Esophagus squamous epithelium (tissue), 5 donors: ENCODE measurements around the gene SLC43A2. TPM values are rescaled to one million over a fixed set of nuclear protein-coding genes. Genes with fewer than 3 reads are reported as not detected.

Source experiments
- DNase-seq: peaks from one replicate; lab custom pipeline; 2025; lab: John Stamatoyannopoulos, UW
- H3K27ac ChIP-seq, 4 donors: fragments of 200-600 bp; sonication (generic); one replicate each; pipeline ENCODE4 v1.5.1; 2016 to 2019; ENCODE audit warnings: mild to moderate bottlenecking in 1 of 4
- H3K27me3 ChIP-seq, 4 donors: fragments of 200-600 bp; sonication (generic); 1 replicate in 3 of 4; 2 replicates in 1 of 4; pipeline versions ENCODE4 v1.5.1 to v1.6.0; 2017 to 2021; ENCODE audit warnings: antibody characterized with exemption in 1 of 4
- H3K36me3 ChIP-seq, 3 donors: fragments of 200-600 bp; sonication (generic); one replicate each; pipeline ENCODE4 v1.5.1; 2016 to 2019
- H3K4me1 ChIP-seq, 3 donors: fragments of 200-600 bp; sonication (generic); one replicate each; pipeline ENCODE4 v1.5.1; 2017 to 2019
- H3K4me3 ChIP-seq, 4 donors: fragments of 200-600 bp; sonication (generic); 1 replicate in 3 of 4; 2 replicates in 1 of 4; pipeline ENCODE4 v1.5.1; 2016 to 2019; ENCODE audit warnings: mild to moderate bottlenecking in 2 of 4, moderate library complexity in 1 of 4
- H3K9me3 ChIP-seq, 3 donors: fragments of 200-600 bp; sonication (generic); one replicate each; pipeline ENCODE4 v1.5.1; 2016 to 2019
- CTCF ChIP-seq, 6 experiments: fragments of 450-650 bp in 4 of 6; fragments of 200-600 bp in 2 of 6; sonication (generic) in 2 of 6; IDR thresholded peaks; one replicate each; pipeline ENCODE4 v1.5.1; 2016 to 2019; ENCODE audit warnings: antibody characterized with exemption in 6 of 6, mild to moderate bottlenecking in 4 of 6, moderate library complexity in 4 of 6
- POLR2A ChIP-seq, 4 donors: fragments of 450-650 bp; IDR thresholded peaks; one replicate each; pipeline ENCODE4 v1.6.1; 2017; ENCODE audit warnings: antibody characterized with exemption in 4 of 4, mild to moderate bottlenecking in 4 of 4, moderate library complexity in 3 of 4
- WGBS, 2 donors: methylation state at CpG; one replicate each; pipeline ENCODE4 v1.1.5; 2018; 5-methylcytosine and 5-hydroxymethylcytosine counted together
- intact Hi-C: fragments of 100-400 bp; cut with DNase I; formaldehyde crosslinking; loops from one replicate; pipeline ENCODE4 v1.15.0; 2022
- total RNA-seq, 4 donors: library from RNA; depleted of rRNA; stranded (reverse); fragments of >200 nt; gene quantifications; one replicate each; pipeline ENCODE4 v1.1.0, GENCODE V29; 2016
- donor health status: DM: yes; HTN: yes; CAD: no.

The SLC43A2 gene
- total RNA-seq, 4 donors from 2014 or later, result 2.5 to 12.4 (median 5.3) TPM

- no peaks in the 10 kb centered on the region for H3K27me3 ChIP-seq
- no peak overlapping the region for H3K4me3 ChIP-seq
- no peaks in the 10 kb centered on the region for H3K36me3 ChIP-seq
- 83 to 100% methylated on average over 1 to 9 of the region's 19 CpGs for WGBS, 2 donors
- H3K9me3 ChIP-seq, result no peaks in the 10 kb centered on the region
- peak overlapping the region in 2 of 4 donors; percentile 5 to 59 for H3K27ac ChIP-seq
- DNase-seq, result no peak
- intact Hi-C loops, result no loop called here
- peaks cover 0 to 29% (median 6%) of the 10 kb centered on the region in 3 donors for H3K4me1 ChIP-seq
- TF ChIP-seq POLR2A (IDR thresholded peaks at IDR 0.05) (no peak), CTCF (IDR thresholded peaks at IDR 0.05) (no peak)
Measured at GRCh38 chr17:1605681-1606351, 22.8 kb downstream of the SLC43A2 start.

GRCh38 chr17:1604831-1605528 lies 23.7 kb downstream of the SLC43A2 start:
- Histone ChIP-seq H3K27ac (peak overlapping the region in 1 of 4 donors; percentile 5), H3K36me3 (no peaks in the 10 kb centered on the region), H3K4me3 (no peak overlapping the region), H3K4me1 (peaks cover 0 to 29% (median 6%) of the 10 kb centered on the region in 3 donors), H3K9me3 (no peaks in the 10 kb centered on the region), H3K27me3 (no peaks in the 10 kb centered on the region)
- 81% methylated on average over 5 of the region's 35 CpGs; no CpG with 5 or more reads in 1 of the 2 donors for WGBS, 2 donors
- intact Hi-C loops, result no loop called here
- TF ChIP-seq POLR2A (IDR thresholded peaks at IDR 0.05), result no peak
- TF ChIP-seq CTCF (IDR thresholded peaks at IDR 0.05), result no peak
- no peak for DNase-seq

GRCh38 chr17:1601571-1601970 lies 27.1 kb downstream of the SLC43A2 start:
- Histone ChIP-seq H3K4me1 (peaks cover 3 to 26% (median 4%) of the 10 kb centered on the region in 3 donors), H3K36me3 (no peaks in the 10 kb centered on the region), H3K27ac (no peak overlapping the region), H3K27me3 (no peaks in the 10 kb centered on the region), H3K4me3 (no peak overlapping the region), H3K9me3 (no peaks in the 10 kb centered on the region)
- no peak for TF ChIP-seq POLR2A (IDR thresholded peaks at IDR 0.05)
- intact Hi-C loops, result no loop called here
- WGBS, 2 donors, result 77% methylated on average over 6 of the region's 14 CpGs; no CpG with 5 or more reads in 1 of the 2 donors
- DNase-seq, result no peak

GRCh38 chr17:1598399-1599095 lies 30.1 kb downstream of the SLC43A2 start:
- Histone ChIP-seq H3K27ac (no peak overlapping the region), H3K4me1 (peaks cover 3 to 10% (median 4%) of the 10 kb centered on the region in 3 donors), H3K9me3 (no peaks in the 10 kb centered on the region), H3K27me3 (no peaks in the 10 kb centered on the region), H3K36me3 (no peaks in the 10 kb centered on the region), H3K4me3 (no peak overlapping the region)
- no peak for DNase-seq
- no peak for TF ChIP-seq POLR2A (IDR thresholded peaks at IDR 0.05)
- no peak for TF ChIP-seq CTCF (IDR thresholded peaks at IDR 0.05)
- intact Hi-C loops, result no loop called here
- WGBS, 2 donors, result 87 to 91% methylated on average over 6 to 7 of the region's 8 CpGs

- Histone ChIP-seq H3K36me3 (no peaks in the 10 kb centered on the region), H3K4me1 (peaks cover 3 to 10% (median 4%) of the 10 kb centered on the region in 3 donors), H3K27me3 (no peaks in the 10 kb centered on the region), H3K27ac (no peak overlapping the region), H3K4me3 (no peak overlapping the region), H3K9me3 (no peaks in the 10 kb centered on the region)
- 49 to 56% methylated on average over 10 to 14 of the region's 14 CpGs for WGBS, 2 donors
- TF ChIP-seq CTCF (IDR thresholded peaks at IDR 0.05) (no peak), POLR2A (IDR thresholded peaks at IDR 0.05) (no peak)
- intact Hi-C loops, result no loop called here
- no peak for DNase-seq
Measured at GRCh38 chr17:1597861-1598342, 30.7 kb downstream of the SLC43A2 start.
